Placental epithelial cell (primary cell): Measurements from ENCODE around the gene ANKUB1. TPM values are rescaled to one million over a fixed set of nuclear protein-coding genes. Genes with fewer than 3 reads are reported as not detected.

Experiments used
- small RNA-seq: library from RNA; depleted of rRNA; stranded (forward); fragments of <200 nt; gene quantifications from one replicate; pipeline ENCODE3, GENCODE V24; 2012
- total RNA-seq: library from RNA; depleted of rRNA; stranded (reverse); fragments of >200 nt; gene quantifications from 2 replicates; pipeline ENCODE4 v1.2.3, GENCODE V29; 2012

Gene ANKUB1, protein sequence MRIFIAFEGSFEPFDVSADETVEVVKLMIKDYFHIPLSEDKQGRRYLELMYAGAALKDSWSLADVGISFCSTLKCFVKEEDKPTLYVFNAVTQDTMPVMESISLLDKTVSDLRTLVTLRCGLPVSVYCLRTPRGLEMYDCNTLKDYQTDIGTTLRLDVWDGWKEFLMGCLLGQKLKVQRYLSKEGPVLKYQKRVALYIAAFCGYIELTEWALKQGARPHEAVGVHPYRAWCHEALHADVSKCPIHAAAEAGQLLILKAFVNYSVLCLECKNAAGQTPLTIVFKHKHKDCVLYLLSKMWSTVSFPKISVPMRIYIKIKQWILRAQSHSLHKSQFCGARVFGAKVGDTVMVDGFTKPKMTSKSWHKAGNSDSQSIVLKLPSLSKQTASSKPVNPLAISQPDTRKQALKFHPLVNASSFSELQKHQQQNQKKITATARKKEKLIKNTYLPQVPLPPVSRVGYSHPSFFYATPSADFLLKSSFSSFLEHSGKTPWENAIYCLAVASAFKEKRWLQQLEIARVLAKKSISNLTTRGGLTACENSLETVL
- total RNA-seq: not detected in 2 replicates

DNA sequence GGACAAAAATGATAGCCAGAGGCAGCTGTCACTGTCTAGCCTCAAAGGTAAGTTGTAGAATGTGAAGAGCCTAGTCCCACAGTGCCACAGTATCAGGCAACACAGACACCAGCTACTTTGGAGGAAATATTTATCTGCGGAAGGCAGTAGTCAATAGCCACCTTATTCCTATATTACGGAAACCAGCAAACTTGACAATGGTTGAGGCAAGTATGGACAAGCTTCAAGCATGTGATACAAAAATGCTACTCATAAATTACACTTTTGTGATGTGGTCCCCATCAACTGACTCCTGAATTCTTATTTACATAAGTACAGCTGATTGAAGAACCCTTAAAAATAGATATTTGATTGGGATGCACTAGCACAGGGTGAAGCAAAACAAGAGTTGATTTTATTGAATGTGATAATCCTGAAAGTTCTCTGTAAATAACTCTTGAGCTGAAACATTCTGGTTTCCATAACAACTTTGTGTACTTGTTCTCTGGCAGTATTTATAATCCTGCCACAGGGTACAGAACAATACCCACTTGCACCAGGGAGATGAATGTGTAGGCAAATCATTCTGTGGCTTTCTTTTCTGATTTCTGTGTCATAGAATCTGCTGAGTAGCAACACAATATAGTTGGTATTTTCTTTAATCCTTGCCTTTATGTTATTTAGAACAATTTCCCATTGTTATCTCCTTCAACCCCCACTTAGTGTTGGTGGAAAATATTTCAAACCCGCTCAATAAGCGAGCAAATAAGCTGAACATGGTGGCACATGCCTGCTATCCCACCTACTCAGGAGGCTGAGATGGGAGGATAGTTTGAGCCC is at the start of gene ANKUB1:
Gene ANKUB1 (minus strand): TSS at position 103 of the 819 bp plus-strand sequence. CDS start 188 bp downstream, outside the sequence.

DNA sequence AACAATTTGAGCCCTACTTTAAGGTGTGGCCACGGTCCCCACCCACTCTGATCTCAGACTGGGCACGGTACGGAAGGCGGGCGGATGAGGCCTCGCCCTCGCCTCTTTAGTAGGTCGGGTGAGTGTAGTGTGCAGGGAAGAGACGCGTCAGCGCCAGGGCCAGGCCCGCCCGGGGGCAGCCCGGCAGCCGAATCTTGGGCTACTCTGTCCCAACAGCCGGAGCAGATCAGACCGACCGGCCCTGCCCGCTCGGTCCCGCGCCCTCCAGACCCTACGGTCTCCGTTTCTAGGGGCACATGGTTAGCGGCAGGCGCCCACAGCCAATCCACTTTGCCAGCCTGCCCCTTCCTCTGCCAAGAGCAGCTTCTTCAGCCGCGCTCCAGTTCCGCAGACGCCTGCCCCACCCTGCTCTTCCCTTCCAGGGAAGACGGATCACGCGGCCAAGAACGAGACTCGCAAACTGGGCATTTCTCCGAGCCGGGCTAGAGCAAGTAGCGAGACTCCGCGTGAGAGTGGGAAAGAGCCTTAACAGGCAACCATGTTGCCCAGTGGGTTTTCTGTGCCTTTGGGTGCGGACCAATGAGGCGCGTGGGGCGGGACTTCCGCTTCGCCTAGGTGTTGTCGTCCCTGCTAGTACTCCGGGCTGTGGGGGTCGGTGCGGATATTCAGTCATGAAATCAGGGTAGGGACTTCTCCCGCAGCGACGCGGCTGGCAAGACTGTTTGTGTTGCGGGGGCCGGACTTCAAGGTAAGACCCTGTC is 20.4 kb upstream of the ANKUB1 start, which contains the start of gene RNF13:
Gene RNF13 (plus strand): TSS at position 610 of the 761 bp plus-strand sequence. CDS start 32,812 bp downstream, outside the sequence.

DNA sequence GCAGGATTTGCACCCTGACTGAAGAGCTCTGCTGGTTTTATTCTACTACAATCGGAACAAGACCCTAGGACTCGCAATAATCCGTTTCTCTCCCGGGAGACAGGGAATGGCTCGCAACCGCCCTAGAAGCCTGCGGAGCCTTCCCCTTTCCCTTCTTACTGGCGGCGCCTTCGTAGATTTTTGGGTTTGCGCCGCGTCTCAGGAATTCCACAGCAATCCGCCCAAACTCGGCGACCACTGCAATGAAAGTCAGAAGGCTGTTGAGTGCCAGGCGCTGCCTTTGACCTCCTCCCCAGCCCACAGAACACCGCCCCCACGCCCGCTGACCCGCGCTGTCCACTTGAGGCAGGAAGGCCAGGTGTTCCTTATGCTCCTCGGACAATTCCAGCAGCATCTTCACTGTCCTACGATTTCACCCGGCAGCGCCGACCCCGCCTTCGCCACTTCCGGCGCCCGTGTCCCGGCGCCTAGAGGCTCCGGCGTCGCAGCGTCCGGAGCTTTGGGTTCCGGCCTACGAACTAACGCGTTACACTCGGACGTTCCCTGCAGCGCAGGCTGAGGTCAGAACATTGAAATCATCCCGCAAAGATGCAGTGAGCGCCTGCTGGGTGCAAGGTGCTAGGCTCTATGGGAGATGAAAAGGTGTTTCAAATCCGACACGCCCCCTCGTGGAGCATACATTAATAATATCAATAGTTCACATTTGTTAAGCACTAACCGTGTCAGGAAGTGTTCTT is 40.1 kb downstream of the ANKUB1 start, which contains the start of gene COMMD2:
Gene COMMD2 (minus strand): TSS at position 439 of the 737 bp plus-strand sequence. CDS start 45 bp downstream, at position 394.

Small RNA genes within 50 kb of the gene (small RNA-seq; reads per million reads assigned to genes)
- gene RNU6-507P: not detected

Other genes starting within 250 kb of the ANKUB1 start
- 68.7 and 72.3 TPM in 2 replicates for gene WWTR1, start 134.5 kb downstream of the ANKUB1 start, total RNA-seq
- 25.5 and 37.1 TPM in 2 replicates for gene COMMD2, start 40.1 kb downstream of the ANKUB1 start, total RNA-seq
- gene RNF13, start 20.7 kb upstream of the ANKUB1 start, total RNA-seq: 123 and 190 TPM in 2 replicates
- gene PFN2, start 178.3 kb upstream of the ANKUB1 start, total RNA-seq: 186 and 399 TPM in 2 replicates